ENCODE measurements around the gene HDAC4. TPM values are rescaled to one million over a fixed set of nuclear protein-coding genes. Genes with fewer than 3 reads are reported as not detected.

The HDAC4 gene
- total RNA-seq, 1 donor from 2014 or later = 18.3 TPM

DNA sequence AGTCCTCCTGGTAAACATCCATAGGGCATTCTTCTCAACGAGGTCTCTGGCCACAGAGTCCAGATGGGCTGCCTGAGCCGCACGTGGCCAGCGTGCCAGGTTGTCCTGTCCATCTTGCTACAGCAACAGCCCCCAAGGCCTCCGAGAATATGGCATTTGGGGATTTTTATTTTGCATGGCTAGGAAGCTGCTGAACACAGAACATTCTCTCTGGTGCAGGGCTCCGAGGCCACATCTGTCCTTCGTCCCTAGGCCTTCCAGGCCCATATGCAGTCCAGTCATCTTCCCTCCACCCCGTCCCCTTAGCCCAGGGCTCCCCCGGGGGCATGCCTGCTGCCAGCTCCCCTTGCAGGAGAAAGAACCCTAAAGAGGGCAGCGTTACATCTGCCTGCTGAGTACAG is 2.3 kb downstream of the HDAC4 start:
- ATAC-seq (no peak), DNase-seq (ENCODE audit: low spot score) (peak; percentile 41)

DNA sequence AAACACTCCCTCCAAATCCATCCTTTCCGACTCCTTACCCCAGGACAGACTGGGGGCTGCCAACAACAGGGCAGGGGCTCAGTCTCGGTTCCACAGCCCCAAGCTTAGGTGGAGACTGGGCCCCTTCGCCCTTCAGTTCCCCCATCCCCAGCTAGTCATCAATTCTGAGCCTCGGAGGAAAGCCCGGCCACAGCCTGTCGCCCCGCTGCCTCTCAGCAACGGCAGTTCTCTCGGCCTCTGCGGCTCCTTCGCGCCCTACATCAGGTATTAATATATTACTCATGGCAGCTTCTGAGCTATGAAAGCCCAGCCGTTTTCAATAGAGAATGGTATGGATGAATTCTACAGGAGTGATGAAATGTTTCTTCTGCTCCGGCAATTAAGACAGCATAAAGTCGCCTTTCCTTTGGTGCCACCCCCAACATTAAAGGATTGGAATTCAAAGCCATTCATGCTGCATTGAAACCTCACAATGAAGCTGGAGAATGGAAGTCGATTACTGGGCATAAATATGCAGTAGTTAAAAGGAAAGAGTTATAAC is 2.8 kb downstream of the HDAC4 start:
- DNase-seq (ENCODE audit: low spot score) (peak; percentile 36), ATAC-seq (no peak)

DNA sequence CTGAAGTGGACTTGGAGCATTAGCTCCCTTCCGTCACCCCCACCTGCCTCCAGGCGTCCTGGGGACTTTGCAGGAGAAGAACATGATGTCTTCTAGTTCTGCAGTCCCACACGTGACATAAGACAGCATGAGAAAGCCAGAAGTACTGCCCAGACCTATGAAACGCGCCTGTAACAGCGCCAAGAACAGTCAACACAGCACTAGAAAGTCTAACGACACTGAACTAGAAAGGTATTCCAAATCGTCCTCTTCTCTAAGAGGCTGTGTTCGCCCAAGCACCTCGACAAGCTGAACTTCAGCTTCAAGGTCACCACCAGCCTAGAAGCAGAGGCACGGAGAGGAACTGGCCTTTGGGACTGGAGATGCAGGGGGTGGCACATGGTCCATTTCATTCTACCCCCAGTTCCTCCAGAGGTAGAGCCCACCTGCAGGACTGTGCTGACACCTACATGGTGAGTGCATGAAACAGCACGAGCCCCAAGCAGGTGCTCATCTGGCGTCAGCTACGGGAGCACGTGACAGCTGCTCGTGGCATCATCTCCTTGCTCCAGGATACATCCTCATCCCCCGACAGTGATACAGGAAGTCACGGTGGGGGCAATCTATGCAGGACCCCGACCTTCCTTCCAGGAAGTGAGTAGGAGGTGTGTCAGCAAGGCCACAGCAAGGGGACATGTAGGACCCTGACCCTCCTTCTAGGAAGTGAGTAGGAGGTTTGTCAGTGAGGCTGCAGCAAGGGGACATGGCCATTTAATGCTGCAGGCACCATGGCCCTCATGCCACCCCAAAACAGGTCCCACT is 3.7 kb downstream of the HDAC4 start:
- DNase-seq (ENCODE audit: low spot score) = peak; percentile 47

DNA sequence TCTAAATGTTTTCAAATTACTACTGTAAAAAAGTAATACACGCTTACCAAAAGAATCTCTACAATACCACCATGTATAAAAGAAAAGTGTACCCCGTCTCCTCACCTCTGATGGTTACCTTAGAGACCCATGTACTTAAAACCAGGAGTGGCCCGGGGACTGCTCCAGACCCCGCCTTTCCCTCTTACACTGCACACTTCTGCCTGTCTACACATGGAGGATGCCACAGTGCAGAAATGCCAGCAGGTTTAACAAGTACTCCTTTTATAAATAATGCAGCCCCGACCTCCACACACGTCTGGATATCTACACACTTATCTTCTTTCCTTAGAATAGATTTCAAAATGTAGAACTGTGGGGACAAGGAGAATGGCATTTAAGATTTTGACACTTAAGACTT is 5.3 kb downstream of the HDAC4 start:
- ATAC-seq = no peak
- DNase-seq (ENCODE audit: low spot score) = peak; percentile 24

More for the DNA sequence above, 3.7 kb downstream of the HDAC4 start:
- no peak for ATAC-seq

DNA sequence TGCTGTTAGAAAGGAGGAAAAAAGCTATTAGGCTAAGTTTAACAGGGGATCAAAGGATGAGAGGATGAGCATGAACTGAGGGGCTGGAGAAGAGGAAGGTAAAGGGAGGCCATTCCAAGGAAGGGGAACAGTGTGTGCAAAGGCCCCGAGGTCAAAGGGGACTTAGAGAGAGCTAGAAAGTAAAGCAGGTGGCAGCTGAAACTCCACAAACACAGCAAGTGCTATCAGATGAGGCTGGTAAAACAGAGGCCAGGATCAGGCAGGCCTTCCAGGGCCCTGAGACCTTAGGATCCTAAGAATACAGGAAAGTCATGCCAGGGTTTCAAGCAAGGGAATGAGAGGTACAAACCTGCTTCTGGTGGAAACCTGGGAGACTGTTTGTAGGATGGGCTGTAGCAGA is 5.8 kb downstream of the HDAC4 start:
- ATAC-seq = no peak
- DNase-seq (ENCODE audit: low spot score) = peak; percentile 28

DNA sequence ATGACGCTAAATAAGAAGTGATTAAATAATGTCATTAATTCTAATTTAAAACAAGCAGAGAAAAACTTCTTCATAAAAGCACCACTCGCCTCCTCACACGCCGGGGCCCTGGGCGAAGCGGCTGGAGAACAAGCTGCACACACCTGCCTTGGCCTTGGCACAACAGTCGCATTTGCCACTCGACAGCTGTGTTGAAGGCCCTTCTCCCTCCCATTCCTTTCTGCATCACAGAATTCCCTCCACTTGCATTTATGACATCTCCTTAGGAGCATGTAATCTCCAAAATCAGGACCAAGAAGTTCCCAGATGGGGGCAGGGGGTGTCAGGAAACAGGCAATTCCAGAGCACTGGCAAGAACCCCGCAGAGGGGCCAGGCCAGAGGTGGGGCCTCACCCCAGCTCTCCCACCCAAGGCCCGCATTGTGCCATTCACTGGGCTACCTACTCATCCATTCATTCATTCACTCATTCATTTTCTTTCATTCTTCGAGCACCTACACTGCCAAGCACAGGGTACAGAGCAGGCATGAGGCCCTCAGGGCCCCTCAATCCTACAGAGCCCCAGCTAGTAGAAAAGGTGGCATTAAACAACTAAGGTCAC is 6.4 kb downstream of the HDAC4 start:
- DNase-seq (ENCODE audit: low spot score) (peak; percentile 35), ATAC-seq (no peak)

DNA sequence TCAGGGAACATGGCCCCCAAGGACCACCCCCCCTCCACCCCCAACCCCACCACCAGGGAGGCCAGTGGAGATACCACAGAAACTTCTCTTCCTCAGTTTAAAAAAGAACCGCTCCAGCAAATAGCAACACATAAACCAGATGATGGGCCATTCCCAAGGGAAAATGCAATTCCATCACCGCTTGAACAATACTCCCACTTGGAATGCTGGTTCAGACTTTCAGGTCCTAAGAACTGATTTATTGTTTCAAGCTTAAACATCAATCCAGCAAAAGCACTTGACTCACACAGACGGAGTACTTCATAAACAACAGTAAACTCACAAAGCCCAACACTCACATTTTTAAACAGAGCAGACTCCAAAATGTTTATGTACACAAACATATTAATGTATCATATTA is 6.9 kb downstream of the HDAC4 start:
- DNase-seq (ENCODE audit: low spot score) = no peak
- no peak for ATAC-seq

DNA sequence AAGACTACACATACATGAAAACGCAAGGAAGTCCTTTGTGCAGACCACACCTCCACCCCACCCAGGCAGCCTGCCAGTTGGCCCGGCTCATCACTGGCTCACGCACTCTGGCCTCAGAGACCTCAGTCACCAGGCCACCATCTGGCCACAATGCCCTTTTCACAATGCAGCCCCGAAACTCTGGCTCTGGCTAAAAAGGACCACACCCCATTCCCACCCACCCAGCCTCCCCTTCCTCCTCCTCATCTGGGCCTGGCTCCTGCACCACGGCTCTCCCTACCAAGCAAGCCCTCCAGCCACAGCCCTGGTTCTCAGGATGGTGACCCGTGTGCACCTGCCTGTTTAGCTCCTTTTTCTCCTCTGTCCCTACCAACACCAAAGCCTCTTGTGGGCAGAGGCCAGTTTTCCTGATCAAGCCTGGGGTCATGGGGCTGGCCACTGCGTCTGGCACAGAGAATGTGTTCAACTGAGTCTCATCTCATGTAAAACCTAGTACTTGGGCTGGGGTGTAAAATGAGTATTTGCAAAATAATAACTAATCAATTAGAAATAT is 7.4 kb downstream of the HDAC4 start:
- DNase-seq (ENCODE audit: low spot score) = no peak
- peak; percentile 63 for ATAC-seq

DNA sequence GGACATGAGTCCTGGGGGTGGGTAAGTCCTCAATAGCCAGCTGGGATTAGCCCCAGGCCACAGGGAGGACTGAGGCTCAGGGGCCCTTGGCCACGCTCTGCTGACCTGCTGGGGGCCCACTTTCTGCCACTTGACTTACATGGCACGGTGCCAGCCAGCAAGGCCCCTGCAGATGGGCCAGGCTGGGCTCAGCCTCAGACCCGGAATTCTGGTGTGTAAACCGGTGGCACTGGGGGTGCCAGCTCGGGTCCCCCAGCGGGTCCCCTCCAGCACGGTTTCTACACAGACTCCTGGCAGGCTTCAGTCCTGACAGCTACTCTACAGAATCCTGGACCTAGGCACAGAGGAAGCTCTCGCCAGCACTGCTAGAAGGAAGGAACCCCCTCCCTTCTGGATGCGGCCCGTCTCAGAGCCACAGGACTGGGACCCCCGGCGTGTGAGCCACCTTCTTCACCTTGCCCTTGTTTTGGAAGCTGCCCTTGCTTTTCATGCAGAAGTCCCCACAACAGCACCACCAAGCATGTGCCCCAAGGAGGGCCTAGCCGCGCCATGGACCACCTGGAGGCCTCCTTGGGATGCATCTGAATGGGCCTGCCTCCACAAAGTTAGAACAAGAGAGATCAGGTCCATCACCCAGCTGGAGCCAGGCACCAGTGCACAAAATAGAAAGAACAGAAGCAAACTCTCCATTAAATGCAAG is 8.0 kb downstream of the HDAC4 start:
- no peak for ATAC-seq
- DNase-seq (ENCODE audit: low spot score) = no peak

DNA sequence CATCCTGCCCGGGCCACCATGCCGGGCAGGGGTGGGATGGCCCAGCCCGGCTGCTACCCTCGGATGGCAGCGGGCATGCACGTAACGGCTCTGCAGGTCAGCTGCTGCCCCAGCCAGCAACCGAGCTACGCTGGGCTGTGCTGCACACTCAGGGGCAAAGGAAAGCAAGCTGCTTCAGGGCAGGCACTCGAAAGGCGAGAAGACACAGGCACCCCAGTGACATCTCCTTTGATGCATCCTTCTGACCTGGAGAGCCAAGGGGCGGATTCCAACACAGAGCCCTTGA is 8.8 kb downstream of the HDAC4 start:
- no peak for DNase-seq (ENCODE audit: low spot score)
- no peak for ATAC-seq

DNA sequence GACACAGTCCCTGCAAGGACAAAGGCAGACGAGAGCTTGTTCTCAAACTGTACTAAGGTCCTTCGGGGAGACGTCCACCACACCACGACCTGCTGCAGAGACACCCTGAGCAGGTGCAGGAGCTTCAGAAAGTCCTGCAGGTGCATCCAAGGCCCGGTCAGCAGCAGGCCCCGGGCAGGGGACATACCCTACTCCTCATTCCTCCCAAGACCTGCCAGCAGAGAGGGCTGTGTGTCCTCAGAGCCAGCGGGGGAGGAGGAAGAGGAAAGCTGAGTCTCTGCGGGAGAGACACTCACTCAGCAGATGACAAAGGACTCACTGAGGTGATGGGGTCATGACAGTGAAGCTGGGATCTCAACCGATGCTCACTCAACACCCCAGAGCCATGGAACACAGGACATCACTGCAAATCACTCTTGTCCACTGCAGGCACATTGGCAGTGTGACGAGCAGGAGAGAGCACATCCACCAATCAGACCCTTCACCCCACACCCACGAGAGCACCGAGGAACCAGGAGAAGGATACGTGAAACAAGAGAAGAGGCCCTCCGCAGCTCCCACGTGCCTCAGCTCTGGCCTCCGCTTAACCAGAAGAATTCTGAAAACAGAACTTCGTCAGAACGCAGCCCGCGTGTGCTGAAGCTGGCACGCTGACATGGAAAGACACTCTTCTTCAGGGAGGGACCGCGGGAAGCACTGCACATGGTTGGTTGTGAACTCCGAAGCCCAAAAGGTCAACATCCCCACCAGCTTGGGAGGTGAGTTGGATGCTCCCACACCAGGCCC is 9.3 kb downstream of the HDAC4 start:
- ATAC-seq = no peak
- DNase-seq (ENCODE audit: low spot score) = no peak

DNA sequence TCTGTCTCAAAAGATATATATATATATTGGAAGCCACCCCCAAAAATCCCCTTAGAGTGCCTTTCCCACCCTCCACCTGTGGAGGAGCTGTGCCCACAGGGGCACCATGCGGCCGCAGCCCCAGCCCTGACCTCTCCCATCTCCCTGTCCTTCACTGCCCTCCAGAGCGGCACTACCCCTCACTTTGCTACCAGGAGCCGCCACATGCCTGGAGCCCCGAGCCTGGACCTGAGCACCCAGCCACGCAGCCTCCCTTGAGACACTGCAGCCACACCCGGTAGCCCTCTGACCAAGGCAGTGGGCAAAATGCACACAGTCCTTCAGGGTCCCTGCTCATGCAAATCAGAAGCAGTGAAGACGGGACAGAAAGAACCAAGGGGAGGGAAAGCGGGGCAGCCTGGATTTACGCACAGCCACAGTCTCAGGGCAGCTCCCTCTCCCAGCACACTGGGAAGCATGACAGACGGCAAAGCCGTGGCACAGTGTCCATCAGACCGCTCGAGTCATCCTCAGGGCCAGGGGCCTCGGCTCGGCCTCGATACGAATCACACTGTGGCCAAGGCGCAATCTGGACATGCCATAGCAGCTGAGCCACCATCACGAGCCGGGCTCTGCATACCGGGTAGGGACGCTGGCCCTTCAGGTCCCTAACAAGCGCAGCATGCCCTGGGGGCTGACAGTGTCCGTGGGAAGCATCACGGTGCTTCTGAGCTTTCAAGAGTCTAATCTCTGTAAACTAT is 10.1 kb downstream of the HDAC4 start:
- DNase-seq (ENCODE audit: low spot score) = no peak
- no peak for ATAC-seq

DNA sequence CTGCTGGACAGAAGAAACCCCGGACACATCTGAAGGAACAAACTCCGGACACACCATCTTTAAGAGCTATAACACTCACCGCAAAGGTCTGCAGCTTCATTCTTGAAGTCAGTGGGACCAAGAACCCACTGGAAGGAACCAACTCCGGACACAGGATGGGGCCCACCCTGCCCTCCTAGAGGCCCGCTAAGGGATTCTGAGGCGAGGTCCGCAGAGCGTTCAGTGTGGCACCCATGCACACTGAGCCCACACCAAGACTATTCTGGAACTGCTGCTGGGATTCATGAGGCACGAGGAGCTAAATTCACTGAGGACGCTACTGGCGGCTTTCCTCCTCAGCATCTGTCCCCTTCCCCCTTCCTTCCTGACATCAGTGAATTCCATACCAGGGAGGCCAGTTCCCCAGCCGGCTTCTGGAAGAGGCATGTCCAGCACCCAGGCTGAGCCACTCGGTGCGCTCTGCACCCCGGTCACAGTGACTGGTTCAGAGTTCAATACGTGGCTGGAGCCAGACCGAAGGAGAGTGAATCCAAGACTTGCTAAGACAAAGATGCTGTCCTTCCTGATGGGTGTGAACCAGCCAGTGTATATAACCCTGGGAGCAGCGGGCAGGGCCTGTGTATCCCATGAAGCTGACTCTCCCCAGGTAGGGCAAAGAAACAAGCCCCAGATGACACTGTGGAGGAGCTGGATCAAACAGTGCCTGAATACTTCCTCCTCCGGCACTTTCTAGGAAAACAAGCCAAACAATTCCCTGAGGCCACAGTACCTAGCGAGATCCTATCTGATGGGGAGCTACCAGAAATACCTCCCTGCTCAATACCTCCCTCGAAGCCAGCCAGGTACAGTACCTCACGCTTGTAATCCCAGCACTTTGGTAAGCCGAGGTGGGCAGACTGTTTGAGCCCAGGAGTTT is 11.1 kb downstream of the HDAC4 start:
- DNase-seq (ENCODE audit: low spot score) (no peak), ATAC-seq (no peak)

DNA sequence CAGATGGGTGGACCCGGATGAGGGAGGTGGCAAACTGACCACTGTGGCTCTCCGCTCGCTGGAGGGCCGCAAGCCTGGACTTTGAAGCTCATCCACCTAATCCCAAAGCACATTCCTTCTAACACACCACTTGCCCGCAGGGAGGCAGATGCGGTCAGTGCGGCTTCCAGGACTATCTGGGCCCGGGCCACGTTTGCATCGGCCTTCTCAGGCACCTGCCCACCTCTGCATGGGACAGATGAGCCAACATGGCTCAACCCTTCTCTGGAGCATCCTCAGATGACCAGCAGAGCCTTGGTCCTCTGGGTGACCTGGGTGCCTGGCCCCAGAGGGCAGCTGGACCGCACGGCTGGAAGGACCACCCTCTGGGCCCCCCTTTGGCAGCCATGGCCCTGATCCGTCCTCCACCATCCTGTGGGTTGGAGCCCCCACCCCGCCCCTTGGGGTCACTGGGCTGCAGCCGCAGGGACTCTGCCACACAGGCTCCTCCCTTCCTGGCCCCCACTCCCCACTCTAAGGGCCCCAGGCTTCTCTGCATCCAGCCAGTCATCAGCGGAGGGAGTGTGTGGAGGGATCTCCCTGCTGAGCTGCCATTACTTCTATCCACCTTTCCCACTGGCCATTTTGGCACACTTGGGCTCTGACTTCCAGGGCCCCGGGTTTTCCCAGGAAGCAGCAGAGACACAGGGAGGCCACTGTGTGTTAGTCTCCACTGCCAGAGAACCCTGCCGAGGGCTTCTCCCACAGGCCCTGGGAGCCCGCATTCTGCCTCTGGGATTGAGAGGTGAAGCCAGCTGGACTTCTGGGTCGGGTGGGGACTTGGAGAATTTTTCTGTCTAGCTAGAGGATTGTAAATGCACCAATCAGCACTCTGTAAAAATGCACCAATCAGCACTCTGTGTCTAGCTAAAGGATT is 12.3 kb downstream of the HDAC4 start:
- no peak for DNase-seq (ENCODE audit: low spot score)
- no peak for ATAC-seq

DNA sequence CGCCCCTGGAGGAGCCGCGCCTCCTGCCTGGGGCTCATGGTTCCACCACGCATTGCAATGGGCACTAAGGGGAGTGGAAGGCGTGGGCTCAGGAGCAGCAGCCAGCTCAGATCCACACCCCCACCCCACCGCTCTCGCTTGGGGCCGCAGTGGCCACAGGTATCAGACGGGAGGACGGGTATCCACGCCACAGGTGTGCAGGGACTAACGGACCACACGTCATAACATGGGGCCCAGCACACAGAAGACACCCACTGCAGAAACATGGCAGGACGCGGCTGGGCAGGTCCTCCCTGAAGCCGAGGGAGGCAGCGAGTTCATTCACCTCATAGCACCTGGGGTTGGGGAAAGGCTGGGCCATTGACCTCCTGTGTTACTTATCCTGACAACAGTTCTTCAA is 13.0 kb downstream of the HDAC4 start:
- no peak for ATAC-seq
- no peak for DNase-seq (ENCODE audit: low spot score)

DNA sequence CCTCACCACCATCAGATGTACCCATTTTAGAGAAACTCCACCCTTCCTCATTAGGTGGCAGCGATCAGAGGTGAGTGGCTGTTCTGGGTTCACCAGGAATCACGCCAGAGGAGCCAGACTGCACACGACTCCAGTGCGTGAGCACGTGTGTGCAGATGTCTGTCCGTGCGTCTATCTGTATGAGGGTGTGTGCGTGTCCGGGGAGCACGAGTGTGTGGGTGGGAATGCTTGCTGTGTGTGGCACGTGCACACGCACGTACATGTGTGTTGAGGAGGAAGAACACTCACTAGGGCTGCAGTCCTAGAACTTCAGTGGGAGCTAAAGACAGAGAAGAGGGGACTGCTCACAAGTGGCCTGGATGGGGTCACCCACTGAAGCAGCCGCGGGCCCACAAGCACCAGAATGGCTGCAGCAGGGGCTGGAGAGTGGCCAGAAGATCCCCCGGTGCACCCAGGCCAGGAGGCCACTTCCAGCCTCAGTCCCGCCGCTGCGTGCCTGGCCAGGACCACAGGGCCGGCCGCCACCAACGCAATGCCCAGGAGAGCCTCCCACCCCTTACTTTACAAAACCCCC is 13.9 kb downstream of the HDAC4 start:
- ATAC-seq (no peak), DNase-seq (ENCODE audit: low spot score) (no peak)

DNA sequence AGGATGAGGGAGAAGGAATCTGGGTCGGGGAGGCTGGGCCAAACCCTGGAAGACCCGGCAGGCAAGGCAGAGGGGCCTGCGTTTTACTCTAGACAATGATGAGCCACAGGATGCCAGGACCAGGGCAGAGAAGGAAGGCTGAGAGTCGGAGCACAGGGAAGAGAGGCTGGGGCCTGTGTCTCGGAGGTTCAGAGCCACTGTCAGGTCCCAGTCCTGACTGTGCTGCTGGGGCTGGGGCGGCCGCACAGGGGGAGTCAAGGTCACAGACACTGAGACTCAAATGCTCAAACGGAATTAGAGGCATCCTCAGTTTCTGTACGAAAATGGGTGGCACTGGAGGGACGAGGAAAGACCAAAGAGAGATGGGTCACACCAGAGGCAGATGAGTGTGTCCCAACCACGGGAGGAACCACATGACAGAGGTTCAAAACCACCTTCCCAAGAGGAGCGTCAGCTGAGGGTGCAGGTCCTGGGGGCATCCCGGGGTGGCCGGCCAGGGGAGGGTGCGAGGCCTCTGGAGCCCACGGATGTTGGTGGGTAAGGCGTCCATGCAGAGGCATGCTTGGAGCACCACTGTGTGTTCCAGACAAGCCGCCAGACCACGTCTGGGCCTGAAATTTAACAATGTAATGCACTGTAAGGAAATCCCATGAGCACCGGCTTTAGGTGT is 14.7 kb downstream of the HDAC4 start:
- no peak for ATAC-seq
- no peak for DNase-seq (ENCODE audit: low spot score)

All from left lobe of liver (tissue), 2 donors.